ENCODE results near the gene BLOC1S6.
A peak's percentile ranks its signal among the peaks of the same experiment; 100 is the strongest.

Gene BLOC1S6, protein sequence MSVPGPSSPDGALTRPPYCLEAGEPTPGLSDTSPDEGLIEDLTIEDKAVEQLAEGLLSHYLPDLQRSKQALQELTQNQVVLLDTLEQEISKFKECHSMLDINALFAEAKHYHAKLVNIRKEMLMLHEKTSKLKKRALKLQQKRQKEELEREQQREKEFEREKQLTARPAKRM

DNA sequence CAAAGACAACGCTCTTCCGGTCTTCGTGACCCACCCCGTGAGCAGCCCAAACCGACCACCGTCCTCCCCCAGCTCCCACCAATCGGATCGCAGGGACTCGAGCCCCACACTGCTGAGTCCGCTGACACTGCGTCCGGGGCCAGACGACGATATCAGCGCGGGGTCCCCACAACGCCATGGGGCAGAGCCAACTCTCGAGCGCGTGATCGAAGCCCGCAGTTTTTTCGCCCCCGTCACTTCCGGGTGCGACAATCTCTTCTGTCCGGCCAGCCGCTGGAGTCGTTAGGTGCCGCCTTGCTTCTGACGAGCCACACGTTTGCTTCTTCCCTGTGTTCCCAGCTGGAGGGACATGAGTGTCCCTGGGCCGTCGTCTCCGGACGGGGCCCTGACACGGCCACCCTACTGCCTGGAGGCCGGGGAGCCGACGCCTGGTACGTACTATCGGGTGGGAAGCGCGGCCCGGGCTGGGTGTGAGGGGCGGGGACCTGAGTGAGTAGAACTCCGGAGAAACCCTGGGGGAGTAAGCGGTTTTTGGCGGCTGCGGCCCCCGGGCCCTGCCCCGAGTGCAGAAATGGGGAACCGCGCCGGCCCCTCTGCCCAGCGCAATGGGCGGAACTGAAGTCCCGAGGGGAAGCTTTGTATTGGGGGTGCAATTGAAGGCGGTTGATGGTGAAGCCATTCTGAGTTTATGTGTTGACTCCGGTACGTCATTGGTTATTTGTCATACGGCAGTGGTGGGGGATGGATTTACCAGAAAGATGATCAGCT lies at the start of gene BLOC1S6:
Gene BLOC1S6 (plus strand): TSS at position 285 of the 768 bp plus-strand sequence. CDS start 65 bp downstream, at position 350.
- DNase-seq, result peak; percentile 74 to 96 (median 92)

DNA sequence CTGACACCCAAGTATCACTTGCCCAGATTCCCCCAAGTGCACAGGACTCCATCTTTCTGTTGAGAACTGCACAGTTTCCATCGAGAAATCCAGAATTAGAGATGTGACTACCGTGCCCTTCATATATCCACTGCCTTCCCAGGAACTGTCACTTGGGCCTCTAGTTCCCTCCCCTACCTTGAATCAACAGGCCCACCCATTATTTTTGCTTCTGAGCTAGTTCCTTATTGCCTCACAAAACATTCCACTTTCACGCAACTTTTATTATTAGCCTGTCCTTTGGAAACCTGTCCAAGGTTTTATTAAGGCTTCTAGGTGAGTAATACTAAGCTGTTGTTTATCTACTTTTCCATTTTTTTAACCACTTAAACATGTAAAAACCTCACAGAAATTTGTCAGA lies 47.5 kb upstream of the BLOC1S6 start:
- DNase-seq, result no peak

DNA sequence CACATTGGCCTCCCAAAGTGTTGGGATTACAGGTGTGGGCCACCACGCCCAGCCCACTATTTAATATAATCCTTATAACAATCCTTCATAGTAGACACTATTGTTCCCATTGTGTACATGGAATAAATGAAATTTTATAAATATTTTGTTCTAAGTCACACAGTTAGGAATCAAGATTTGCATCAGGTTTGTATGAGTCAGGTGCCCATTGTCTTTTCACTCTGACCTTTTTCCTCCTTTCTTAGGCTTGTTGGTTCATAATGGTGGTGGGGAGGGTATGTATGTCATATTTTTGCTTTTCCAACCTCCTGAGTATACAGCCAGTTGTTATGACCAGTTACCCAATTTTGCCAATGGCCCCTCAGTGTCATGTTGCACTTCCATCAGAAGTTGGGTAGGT lies 46.6 kb upstream of the BLOC1S6 start:
- no peak for DNase-seq

DNA sequence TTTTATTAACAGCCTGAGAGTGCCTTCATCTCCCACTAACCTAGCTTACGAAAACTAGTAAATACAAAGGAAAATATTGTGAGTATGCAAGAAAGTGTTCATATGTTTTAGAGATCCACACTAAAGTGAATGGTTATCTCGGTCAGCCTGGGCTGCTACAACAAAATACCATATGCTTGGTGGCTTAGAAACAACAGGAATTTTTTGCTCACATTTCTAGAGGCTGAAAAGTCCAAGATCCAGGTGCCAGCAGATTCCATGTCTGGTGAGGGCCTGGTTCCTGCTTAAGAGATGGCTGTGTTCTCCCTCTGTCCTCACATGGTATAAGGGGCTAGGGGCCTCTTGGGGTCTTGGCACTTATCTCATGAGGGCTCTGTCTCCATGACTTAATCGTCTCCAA lies 44.1 kb upstream of the BLOC1S6 start:
- no peak for DNase-seq

DNA sequence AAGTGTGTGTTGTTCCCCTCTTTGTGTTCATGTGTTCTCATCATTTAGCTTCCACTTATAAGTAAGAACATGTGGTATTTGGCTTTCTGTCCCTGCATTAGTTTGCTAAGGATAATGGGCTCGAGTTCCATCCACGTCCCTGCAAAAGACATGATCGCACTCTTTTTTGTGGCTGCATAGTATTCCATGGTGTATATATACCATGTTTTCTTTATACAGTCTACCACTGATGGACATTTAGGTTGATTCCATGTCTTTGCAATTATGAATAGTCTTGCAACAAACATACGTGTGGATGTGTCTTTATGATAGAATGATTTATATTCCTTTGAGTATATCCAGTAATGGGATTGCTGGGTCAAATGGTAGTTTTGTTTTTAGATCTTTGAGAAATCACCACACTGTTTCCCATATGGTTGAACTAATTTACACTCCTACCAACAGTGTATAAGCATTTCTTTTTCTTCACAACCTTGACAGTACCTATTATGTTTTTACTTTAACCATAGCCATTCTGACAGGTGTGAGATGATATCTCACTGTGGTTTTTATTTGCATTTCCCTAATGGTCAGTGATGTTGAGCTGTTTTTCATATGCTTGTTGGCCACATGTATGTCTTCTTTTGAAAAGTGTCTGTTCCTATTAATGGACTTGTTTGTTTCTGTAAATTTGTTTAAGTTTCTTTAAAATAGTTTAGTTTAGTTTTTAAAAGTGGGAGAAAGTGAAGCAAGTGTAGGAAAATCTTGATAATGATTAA lies 42.7 kb upstream of the BLOC1S6 start:
- DNase-seq, result no peak

DNA sequence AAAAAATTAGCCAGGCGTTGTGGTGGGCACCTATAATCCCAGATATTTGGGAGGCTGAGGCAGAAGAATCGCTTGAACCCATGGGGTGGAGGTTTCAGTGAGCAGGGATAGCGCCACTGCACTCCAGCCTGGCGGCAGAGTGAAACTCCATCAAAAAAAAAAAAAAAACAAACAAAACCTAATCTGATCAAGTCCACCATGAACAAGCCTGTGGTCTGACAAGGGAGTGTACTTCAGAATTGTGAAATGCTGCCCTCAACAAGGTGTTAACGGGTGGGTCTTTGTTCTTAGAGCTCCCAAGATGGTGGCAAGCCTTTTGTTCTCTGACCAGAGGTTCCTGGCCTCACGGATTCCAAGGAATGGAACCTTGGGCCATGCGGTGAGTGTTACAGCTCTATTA lies 40.4 kb upstream of the BLOC1S6 start:
- no peak for DNase-seq

DNA sequence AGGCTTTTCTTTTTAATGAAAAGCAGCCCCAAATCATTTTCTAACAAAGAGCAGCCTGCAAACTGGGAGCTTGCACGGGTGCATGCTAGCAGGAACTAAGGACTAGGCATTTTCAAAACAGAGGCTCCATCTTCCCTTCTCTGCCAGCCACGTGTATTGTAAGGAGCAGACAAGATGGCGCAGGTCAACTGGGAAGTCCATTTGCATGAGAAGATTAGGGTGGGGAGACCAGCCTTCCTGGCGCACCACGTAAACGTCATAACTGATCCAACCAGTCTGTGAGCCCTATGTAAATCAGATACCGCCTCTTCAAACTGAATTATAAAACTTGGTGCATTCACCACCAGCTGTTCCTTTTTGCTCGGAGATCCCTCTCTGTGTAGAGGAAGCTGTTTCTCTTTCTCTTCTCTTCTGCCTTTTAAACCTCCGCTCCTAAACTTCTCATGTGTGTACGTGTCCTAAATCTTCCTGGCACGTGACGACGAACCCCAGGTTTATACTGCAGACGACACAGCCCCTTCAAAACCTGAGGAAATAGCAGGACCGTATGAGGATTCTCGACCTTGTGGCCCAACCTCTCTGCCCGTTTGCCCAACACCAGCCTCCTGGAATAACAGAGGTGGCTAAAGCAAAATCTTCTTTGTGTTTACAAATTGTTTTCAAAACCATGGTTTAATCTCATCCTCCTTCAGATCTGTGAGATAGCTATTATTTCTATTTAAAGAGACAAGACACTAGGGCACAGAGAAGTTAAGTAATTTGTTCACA lies 38.2 kb upstream of the BLOC1S6 start:
- no peak for DNase-seq

DNA sequence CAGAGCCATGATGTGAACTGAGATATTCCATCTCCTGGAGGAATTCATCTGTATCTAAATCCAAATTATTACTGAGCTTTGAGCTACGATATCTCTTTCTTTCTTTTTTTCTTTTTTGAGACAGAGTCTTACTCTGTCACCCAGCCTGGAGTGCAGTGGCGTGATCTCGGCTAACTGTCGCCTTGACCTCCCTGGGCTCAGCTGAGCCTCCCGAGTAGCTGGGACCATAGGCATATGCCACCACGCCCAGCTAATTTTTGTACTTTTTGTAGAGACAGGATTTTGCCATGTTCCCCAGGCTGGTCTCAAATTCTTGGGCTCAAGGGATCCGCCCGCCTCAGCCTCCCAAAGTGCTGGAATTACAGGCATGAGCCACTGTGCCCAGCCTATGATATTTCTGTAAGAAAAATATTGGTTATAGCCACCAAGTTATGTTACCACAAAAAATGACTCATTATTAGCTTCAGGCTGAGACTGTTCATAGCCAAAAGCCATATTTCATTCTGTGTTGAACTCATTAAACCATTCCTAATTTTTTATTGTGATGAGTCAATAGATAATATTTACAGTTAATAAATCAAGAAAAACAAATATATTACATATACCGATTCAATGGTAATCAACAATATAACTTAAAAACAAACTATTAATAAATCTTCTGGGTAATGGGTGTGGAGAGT lies 37.5 kb upstream of the BLOC1S6 start:
- no peak for DNase-seq

DNA sequence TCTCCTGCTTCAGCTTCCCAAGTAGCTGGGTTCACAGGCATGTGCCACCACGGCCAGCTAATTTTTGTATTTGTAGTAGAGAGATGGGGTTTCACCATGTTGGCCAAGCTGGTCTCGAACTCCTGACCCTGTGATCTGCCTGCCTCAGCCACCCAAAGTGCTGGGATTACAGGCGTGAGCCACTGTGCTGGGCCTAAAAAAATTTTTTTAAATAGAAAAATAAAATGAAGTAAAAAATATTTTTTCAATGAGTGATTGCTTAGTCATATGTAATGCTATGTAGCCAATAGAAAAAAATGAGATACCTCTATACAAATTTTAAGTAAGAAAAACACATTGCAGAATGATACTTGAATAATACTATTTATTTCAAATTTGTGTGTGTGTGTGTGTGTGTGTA lies 36.7 kb upstream of the BLOC1S6 start:
- no peak for DNase-seq

DNA sequence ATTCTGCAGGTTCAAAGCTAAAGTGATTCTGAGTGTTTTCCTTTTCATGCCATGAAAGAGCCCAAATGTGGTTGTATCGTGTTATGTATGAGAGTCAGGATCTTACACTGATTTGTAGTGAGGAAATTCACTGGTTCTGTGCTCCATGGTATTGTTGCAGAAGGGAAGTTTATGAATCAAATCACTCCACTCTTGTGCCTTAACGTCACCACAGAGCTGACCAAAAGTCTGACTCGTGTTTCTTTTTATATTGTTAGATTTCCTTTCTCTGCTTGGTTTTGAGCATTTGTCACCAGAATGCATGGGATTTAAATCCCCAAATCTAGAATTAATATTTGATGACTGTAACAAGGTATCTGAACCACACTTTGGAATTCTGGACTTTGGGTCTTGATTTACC lies 35.5 kb upstream of the BLOC1S6 start:
- no peak for DNase-seq

DNA sequence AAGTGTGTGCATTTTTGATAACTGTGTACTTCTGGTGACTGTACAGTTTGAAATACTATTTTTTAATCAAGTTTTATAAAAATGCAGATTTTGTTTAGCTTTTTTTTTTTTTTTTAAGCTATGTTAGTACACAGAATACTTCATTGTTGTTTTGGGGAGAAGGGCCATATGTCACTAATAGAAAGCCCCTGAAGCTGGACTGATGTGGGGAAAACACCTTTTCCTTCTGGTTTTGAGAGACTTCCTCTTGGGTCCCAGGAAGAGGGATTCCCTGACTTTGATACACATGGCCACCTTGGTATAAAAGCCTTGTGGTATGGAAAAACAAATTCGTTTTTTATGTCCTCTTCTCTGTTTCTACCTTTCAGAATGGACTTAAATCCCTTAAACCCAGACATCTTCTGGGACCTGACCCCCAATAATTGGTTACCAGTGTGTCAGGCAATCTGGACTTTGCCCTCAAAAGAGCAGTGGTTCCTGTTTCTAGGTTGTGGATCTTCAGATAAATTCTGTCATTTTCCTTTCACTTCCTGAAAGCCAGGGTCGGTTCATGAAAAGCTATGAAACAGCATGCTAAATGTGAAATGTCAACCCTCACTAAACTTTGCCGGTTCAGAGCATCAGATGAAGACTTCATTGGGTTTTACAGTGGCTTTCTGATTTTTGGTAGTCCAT lies 31.1 kb upstream of the BLOC1S6 start:
- DNase-seq, result no peak

DNA sequence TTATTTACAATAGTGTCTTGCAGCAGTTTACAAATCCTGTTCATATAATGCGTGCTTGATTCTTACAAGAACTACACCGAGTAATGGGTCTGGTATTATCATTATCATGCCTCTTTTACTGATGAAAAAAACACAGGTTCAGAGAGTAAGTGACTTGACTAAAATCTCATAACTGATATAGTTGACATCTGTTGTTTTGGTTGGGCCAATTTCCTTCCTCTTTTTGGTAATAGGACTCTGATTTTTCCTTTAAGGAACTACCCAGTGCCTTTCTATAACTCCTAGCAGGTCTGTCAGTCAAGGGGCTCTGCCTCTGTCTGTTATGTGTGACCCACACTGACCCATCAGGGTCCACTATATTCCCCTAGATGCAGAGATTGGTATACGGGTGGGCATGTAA lies 14.6 kb upstream of the BLOC1S6 start:
- DNase-seq, result no peak

DNA sequence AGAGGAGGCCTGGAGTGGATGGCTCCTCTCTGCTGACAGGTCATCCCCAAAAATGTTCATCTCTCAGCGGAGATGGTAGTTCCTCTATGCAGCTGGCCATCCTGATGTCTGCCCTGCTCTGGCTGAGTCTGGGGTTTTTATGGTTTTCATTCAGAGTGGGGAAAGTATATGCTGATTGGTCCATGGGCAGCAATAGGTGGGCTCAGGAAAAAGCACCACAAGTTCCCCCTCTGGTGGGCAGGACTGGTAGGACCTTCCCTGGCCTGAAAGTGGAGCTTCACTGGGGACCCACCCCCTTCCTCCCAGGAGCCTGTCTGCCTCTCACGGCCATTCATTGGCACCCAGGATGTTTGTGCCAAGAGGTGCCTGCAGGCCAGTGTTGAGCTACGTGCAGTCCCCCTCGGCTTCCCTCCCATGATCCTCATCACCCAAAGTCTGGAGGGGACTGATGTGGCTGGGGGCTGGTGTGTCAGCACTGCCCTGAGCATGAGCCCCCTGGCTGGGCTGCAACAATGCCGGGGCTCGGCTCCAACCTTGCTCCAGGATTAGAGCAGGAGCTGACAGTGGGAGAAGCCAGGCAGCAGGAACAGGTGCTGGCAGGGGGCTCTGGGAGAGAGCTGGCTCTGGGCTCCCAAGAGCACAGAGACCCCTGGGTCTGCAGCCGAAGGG lies 13.1 kb upstream of the BLOC1S6 start:
- no peak for DNase-seq

DNA sequence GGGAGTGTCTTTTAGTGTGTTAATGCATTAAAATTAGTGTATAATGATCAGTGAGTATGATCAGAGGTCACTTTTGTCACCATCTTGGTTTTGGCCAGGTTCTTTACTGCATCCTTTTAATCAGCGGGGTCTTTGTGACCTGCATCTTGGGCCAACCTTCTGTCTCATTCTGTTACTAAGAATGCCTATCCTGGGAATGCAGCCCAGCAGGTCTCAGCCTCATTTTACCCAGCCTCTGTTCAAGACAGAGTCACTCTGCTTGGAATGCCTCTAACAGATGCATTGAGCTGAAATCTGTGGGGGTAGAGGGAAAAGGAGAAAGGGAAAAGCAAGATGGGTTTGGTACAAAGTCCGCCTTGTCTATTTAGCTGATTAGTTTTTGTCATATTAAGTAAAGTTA lies 5.3 kb upstream of the BLOC1S6 start:
- DNase-seq, result no peak

DNA sequence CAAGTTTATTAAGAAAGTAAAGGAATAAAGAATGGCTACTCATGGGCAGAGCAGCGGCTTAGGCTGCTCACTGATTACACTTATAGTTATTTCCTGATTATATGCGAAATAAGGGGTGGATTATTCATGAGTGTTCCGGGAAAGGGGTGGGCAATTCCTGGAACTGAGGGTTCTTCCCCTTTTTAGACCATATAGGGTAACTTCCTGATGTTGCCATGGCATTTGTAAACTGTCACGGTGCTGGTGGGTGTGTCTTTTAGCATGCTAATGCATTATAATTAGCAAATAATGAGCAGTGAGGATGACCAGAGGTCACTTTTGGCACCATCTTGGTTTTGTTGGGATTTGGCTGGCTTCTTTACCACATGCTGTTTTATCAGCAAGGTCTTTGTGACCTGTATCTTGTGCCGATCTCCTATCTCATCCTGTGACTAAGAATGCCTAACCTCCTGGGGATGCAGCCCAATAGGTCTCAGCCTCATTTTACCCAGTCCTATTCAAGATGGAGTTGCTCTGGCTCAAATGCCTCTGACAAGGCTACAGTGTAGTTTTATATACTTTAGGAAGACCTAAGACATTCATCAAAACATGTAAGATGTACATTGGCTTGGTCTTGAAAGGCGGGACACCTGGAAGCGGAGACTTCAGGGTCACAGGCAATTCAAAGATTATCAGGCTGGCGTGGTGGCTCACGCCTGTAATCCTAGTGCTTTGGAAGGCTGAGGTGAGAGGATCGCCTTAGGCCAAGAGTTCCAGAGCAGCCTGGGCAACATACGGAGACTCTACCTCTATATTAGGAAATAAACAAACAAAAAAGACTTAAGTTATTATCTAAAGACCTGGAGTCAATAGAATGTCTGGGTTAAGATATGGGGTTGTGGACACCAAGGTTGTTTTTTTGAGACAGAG lies 3.2 kb upstream of the BLOC1S6 start:
- DNase-seq, result no peak

DNA sequence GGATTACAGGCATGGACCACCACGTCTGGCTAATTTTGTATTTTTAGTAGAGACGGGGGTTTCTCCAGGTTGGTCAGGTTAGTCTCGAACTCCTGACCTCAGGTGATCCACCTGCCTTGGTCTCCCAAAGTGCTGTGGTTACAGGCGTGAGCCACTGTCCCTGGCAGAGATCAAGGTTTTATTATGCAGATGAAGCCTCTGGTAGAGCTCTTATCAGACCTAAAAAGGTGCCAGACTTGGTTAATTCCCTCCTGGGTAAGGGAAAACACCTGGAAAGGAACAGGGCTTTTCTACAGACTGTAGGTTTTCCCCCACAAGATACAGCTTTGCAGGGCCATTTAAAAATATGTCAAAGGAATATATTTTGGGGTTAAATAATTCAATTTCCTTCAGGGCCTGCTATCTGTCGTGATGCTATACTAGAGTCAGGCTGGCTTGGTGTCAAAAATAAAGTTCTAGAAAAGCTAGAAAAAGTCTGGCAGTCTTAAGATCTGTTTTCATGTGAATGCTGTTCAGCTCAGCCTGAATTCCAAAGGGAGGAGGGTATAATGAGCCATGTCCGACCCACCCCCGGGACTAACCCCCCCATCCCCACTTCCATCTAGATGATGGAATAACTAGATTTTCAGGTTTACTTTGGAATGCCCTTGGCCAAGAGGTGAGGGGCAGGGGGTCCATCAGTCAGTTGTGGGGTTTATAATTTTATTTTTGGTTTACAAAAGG lies 1.9 kb upstream of the BLOC1S6 start:
- DNase-seq, result no peak

DNA sequence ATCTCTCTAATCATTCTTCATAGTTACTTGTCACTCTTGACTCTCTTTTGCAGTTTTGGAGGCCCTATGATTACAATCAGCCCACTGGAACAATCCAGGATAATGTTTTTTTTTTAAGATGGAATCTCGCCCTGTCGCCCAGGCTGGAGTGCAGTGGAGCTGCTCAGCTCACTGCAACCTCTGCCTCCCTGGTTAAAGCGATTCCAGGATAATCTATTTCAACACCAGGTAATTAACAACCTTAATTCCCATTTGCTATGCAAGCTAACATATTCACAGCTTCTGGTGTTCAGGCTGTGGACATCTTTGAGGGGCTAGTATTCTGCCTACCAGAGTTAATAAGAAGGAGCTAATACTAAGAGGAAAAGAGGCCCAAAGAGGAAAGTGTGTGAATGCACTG lies 1.1 kb upstream of the BLOC1S6 start:
- DNase-seq, result no peak

DNA sequence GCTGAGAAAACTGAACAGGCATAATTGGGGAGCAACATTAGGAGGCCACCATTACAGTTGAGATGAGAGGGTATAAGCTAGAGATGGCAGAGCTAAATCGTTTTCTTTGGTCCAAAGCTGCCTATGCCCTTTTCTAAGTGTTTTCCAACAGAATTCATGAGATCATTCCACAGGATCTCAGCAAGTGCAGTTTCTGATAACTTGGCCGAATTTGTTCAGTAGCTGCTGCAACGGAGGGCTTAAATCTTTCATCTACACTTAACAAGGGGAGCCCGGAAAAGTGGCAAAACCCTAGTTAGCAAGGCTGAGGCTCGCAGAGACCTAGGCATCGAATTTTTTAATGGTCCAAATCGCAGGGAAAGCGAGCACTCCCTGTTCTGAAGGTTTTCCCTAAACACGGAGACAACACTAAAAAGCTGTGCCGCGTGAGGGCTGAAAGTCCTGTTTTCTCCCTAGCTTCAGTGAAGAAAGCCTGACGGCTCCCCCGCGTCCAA lies 531 bp upstream of the BLOC1S6 start:
- no peak for DNase-seq

DNA sequence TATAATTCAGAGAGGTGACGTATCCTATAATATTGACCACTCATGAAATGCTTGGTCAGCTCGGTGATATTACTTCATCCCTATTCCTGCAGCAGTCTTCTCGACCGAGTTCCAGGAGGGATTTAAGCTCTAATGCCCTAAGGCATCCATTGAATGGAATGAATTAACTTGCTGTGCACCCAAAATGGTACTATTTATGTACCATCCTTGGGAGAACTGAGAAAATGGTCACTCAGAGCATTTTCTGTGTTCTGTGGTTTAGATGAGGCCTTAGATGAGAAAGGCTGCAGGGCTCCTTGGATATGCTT lies 638 bp downstream of the BLOC1S6 start:
- no peak for DNase-seq
